PC-9 (cell line): Measurements from ENCODE around the gene MITF.

Experiments
- EZH2 ChIP-seq: fragments of 200-600 bp; sonication (generic); IDR thresholded peaks from 2 replicates; pipeline ENCODE4 v1.8.0; 2017; ENCODE audit warnings: antibody characterized with exemption, low read depth
- TF ChIP-seq, protein P1 (sequence below): fragments of 200-600 bp; sonication (generic); conservative IDR thresholded peaks from 2 replicates; pipeline ENCODE4 v1.6.1; 2017; ENCODE audit warnings: mixed run types, antibody characterized with exemption, mild to moderate bottlenecking, moderate library complexity

- TF ChIP-seq, protein P1, sequence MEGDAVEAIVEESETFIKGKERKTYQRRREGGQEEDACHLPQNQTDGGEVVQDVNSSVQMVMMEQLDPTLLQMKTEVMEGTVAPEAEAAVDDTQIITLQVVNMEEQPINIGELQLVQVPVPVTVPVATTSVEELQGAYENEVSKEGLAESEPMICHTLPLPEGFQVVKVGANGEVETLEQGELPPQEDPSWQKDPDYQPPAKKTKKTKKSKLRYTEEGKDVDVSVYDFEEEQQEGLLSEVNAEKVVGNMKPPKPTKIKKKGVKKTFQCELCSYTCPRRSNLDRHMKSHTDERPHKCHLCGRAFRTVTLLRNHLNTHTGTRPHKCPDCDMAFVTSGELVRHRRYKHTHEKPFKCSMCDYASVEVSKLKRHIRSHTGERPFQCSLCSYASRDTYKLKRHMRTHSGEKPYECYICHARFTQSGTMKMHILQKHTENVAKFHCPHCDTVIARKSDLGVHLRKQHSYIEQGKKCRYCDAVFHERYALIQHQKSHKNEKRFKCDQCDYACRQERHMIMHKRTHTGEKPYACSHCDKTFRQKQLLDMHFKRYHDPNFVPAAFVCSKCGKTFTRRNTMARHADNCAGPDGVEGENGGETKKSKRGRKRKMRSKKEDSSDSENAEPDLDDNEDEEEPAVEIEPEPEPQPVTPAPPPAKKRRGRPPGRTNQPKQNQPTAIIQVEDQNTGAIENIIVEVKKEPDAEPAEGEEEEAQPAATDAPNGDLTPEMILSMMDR, result peak; percentile 36; the same call in 1 of the 2 replicates
- TF ChIP-seq EZH2, result no peak
These were observed 116.3 kb downstream of the MITF start for GRCh38 chr3:69855436-69856162.
